GM10266 (cell line): Measurements from ENCODE around the gene IRF8.

Experiments
- DNase-seq: peaks from one replicate; pipeline ENCODE4 v3.0.0; 2012; ENCODE audit errors: extremely low spot score
- TF ChIP-seq, protein P1 (sequence below): IDR thresholded peaks from 2 replicates; pipeline ENCODE4 v1.5.1; 2012; ENCODE audit warnings: mild to moderate bottlenecking, low read depth; ENCODE audit not compliant: control insufficient read depth, insufficient read depth; ENCODE audit errors: missing control alignments

Gene IRF8, protein sequence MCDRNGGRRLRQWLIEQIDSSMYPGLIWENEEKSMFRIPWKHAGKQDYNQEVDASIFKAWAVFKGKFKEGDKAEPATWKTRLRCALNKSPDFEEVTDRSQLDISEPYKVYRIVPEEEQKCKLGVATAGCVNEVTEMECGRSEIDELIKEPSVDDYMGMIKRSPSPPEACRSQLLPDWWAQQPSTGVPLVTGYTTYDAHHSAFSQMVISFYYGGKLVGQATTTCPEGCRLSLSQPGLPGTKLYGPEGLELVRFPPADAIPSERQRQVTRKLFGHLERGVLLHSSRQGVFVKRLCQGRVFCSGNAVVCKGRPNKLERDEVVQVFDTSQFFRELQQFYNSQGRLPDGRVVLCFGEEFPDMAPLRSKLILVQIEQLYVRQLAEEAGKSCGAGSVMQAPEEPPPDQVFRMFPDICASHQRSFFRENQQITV

DNA sequence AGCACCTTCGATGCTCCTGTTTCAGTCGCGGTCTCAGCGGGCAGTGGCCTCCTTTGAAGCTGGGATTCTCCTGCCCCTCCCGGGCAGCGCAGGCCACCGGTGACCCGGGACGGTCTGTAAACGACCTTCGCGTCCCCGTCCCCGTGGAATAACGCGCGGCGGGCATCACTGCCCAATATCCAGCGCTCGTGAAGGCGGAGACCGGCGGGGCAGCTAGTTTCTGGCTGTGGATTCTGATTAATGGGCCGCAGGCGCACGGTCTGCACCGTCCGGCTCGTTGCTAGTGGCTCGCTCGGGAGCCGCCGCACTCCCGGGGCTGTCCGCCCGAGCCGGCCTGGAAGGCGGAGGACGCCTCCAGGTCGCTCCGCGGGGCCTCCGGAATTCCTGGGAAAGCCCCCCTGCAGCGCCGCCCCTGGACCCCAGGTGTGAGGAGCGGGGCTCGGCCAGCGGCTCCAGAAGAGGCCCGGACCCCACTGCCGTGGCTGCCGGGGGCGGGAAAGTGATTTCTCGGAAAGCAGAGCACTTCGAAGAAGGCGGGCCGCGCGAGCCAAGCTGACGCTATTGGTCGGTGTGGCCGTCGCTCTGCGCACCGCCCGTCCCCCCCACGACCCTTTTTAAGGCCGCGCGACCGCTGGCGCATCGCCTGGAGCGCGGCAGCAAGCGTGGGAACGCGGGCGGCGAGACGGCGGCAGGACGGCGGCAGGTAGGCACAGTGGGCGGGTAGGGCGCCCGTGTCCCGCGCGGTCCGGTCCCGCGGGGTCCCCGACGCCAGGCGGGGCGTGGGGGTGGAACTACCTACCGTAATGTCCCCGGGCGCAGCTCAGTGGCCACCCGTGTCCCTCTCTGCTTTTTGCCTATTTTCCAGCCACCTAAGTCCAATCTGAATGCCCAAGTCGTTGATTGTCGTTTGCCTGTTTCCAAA lies at the start of gene IRF8:
Gene IRF8, plus strand, starts transcription at position 642 of the 922 bp plus-strand sequence. CDS start 3,854 bp downstream, outside the sequence.
- TF ChIP-seq, protein P1, sequence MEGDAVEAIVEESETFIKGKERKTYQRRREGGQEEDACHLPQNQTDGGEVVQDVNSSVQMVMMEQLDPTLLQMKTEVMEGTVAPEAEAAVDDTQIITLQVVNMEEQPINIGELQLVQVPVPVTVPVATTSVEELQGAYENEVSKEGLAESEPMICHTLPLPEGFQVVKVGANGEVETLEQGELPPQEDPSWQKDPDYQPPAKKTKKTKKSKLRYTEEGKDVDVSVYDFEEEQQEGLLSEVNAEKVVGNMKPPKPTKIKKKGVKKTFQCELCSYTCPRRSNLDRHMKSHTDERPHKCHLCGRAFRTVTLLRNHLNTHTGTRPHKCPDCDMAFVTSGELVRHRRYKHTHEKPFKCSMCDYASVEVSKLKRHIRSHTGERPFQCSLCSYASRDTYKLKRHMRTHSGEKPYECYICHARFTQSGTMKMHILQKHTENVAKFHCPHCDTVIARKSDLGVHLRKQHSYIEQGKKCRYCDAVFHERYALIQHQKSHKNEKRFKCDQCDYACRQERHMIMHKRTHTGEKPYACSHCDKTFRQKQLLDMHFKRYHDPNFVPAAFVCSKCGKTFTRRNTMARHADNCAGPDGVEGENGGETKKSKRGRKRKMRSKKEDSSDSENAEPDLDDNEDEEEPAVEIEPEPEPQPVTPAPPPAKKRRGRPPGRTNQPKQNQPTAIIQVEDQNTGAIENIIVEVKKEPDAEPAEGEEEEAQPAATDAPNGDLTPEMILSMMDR, result no peak
- DNase-seq, result peak; percentile 92

DNA sequence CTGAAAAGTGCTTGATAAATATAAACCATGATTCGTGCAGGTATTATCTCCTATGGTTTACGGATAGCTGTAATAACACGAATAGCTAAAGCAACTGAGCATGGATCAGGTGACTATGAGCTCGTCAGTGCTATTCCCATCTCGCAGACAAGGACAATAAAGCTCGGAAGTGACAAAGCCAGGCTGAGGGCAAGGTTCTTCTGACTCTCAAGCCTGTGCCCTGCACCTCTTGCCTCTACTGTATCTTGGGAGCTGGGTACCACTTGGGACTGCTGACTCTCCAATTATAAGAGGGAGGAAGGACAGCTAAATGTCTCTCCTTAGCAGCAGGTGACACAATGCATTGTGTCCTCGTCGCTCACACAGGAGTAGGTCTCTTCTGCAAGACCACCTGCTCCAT lies 49.6 kb upstream of the IRF8 start:
- TF ChIP-seq, protein P1, result no peak
- no peak for DNase-seq

DNA sequence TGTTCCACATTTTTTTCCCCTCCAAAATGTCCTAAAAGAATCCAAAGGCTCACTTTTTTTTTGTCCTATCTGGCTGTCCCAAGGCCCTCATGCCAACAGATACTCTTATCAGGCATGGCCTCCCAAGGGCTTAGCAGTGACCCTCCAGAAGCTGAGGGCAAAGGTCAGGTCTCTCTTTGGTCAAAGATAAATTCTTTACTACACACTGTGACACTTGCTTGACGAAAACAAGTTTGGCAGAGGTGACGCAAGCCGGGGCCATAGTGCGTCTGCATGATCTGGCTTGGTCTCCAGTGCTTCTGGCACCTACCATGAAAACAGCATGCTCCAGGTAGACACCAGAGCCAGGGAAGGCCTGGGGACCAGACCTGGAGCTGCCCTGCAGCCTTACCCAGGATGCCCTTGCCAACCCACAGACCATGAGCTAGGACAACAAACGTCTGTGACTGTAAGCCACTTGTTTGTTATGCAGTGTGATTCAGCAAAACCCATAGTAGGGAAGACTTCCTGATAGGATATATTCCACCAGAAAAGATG lies 48.5 kb upstream of the IRF8 start:
- DNase-seq, result no peak
- TF ChIP-seq, protein P1, result no peak

DNA sequence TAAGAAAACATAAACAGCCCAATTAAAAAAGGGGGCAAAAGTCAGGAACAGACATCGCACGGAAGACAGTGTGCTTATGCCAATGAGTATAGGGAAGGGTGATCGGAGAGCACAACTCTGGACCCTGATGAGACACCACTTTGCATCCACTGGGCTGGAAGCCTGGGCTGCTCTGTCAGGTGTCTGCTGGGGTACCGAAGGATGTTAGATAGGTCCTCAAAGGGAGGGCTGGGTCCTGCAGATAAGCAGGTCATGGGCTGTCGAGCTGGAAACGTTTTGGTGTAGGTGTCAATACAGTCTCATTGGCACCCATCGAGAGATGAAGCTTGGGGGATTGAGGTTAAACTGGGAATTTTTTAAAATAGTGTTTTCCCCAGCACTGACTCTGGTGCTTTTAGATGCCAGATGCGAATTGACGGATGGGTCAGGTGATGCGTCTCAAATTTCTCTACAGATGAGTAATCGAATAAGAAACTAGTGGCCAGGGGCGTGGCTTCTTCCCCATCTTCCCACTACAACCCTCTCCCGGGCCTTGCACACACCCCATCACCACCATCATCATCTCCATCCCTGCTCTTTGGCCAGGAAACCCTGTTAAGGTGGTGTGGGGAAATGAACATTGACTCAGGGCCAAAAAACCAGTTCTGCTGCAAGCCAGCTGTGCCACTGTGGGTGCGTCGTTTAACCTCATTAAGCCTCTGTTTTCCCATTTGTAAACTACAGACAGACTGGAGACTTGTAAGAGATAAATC lies 47.8 kb upstream of the IRF8 start:
- DNase-seq, result no peak
- TF ChIP-seq, protein P1, result no peak

DNA sequence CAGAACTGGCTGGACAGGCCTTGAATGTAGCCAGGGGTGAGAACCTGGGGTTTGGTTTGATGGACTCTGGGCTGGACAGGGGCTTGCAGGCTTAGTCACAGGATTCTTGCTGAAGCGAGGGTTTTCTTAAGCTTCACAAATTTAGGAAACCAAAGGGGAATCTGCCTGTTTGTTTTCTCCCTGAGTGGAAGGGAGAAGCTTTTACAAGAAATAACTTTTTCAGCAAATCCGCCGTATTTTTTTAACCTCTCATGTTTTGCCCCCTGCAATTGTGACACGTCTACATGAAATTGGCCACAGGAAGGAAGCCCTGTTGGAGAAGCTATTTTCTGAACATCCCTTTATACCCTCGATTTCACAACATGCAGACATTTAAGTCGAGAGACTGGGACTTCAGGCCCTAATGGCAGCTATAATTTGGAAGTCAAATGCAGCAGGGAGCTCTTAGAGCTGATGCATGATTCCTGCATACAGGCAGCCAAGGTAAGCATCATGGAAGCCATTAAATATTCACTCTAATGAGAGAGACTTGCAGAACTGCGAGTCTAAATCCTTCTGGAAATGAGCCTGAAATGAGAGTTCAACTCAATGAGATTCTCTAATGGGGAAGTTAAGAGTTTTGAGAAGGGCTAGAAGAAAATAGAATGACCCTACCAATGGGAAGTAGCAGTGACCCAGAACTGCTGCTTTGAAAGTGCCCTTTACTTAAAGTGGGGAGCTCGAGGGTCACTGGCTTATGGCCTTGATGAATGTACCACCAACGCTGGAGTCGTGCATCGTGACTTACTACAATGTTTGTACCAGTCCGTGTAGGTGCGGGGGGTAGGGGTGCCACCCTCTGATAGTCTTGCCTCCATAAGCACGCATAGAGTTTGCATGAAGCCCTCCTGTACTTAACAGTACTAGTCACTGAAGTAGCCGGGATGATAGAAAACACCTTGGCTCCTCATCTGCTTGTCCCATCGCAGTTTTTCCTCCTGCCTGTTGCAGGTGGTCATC lies 45.1 kb upstream of the IRF8 start:
- no peak for DNase-seq
- TF ChIP-seq, protein P1, result no peak

DNA sequence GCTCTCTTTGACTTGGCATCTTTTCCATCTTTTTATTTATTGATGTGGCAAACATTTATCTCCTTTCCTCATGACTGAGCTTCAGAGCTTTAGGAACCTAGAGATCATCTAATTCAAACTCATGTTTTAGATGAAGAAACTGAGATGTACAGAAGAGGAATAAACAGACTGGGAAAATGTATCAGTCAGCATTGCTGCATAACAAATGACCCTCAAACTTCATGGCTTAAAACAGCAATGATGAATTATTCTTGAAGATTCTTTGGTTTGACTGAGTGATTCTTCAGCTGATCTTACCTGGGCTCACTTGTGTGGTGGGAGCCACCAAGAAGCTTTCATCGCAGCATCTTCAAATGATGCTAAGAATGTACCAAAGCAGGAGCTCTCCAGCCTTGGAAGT lies 44.0 kb upstream of the IRF8 start:
- TF ChIP-seq, protein P1, result no peak
- no peak for DNase-seq
